Glutamatergic neuron (in vitro differentiated cells): Measurements from ENCODE around the gene CACNA1D. TPM values are rescaled to one million over a fixed set of nuclear protein-coding genes. Genes with fewer than 3 reads are reported as not detected.

Source experiments
- DNase-seq: peaks from one replicate; pipeline ENCODE4 v3.0.0; 2022
- H3K27ac Mint-ChIP-seq: one replicate; pipeline ENCODE4 v1.8.0; 2020; ENCODE audit warnings: mild to moderate bottlenecking, mixed read lengths, inconsistent platforms; ENCODE audit not compliant: unreplicated experiment
- H3K27me3 Mint-ChIP-seq: one replicate; pipeline ENCODE4 v1.8.0; 2020; ENCODE audit warnings: mild to moderate bottlenecking, moderate library complexity, mixed read lengths, inconsistent platforms; ENCODE audit not compliant: unreplicated experiment
- H3K36me3 Mint-ChIP-seq: one replicate; pipeline ENCODE4 v1.8.0; 2020; ENCODE audit warnings: mild to moderate bottlenecking, mixed read lengths, inconsistent platforms; ENCODE audit not compliant: unreplicated experiment
- H3K4me1 Mint-ChIP-seq: one replicate; pipeline ENCODE4 v1.8.0; 2020; ENCODE audit warnings: mild to moderate bottlenecking, low read depth, mixed read lengths, inconsistent platforms; ENCODE audit not compliant: unreplicated experiment
- H3K4me3 Mint-ChIP-seq: one replicate; pipeline ENCODE4 v1.8.0; 2020; ENCODE audit warnings: mild to moderate bottlenecking, mixed read lengths, inconsistent platforms; ENCODE audit not compliant: unreplicated experiment
- H3K9me3 Mint-ChIP-seq: one replicate; pipeline ENCODE4 v1.8.0; 2020; ENCODE audit warnings: mild to moderate bottlenecking, moderate library complexity, mixed read lengths, inconsistent platforms; ENCODE audit not compliant: unreplicated experiment
- CTCF ChIP-seq: fragments of 200-600 bp; sonication (generic); IDR thresholded peaks from one replicate; pipeline ENCODE4 v1.5.0; 2021; ENCODE audit not compliant: partially characterized antibody, unreplicated experiment
- total RNA-seq: library from RNA; stranded (reverse); fragmentation: NEBNext Ultra II Directional; extraction: Animal tissue kit (Norgen Biotek cat#: 25700); gene quantifications from one replicate; pipeline ENCODE4 v1.2.1, GENCODE V29; 2021; ENCODE audit not compliant: unreplicated experiment

The CACNA1D gene
- total RNA-seq, 1 donor from 2014 or later: 5.0 TPM

GRCh38 chr3:53705024-53705745 is 210.8 kb downstream of the CACNA1D start:
- no peak for DNase-seq
- TF ChIP-seq CTCF: no peak
- H3K4me1 Mint-ChIP-seq: peaks cover 16% of the 10 kb centered on the region
- no peak overlapping the region for H3K27ac Mint-ChIP-seq
- H3K36me3 Mint-ChIP-seq: no peaks in the 10 kb centered on the region
- no peak overlapping the region for H3K4me3 Mint-ChIP-seq
- H3K27me3 Mint-ChIP-seq: peaks cover 3% of the 10 kb centered on the region
- peaks cover 5% of the 10 kb centered on the region for H3K9me3 Mint-ChIP-seq

- Mint-ChIP-seq H3K4me1 (peaks cover 16% of the 10 kb centered on the region), H3K27ac (no peak overlapping the region), H3K27me3 (peaks cover 3% of the 10 kb centered on the region), H3K4me3 (no peak overlapping the region), H3K36me3 (no peaks in the 10 kb centered on the region), H3K9me3 (peaks cover 5% of the 10 kb centered on the region)
- DNase-seq: no peak
- TF ChIP-seq CTCF: no peak
Measured at GRCh38 chr3:53705774-53706173, 211.4 kb downstream of the CACNA1D start.

- Mint-ChIP-seq H3K27me3 (peaks cover 3% of the 10 kb centered on the region), H3K4me1 (peaks cover 21% of the 10 kb centered on the region), H3K27ac (no peak overlapping the region), H3K36me3 (no peaks in the 10 kb centered on the region), H3K9me3 (peaks cover 5% of the 10 kb centered on the region), H3K4me3 (no peak overlapping the region)
- no peak for TF ChIP-seq CTCF
- DNase-seq: no peak
Measured at GRCh38 chr3:53707222-53707621, 212.8 kb downstream of the CACNA1D start.

GRCh38 chr3:53708001-53708621 is 213.7 kb downstream of the CACNA1D start:
- no peak for DNase-seq
- Mint-ChIP-seq H3K36me3 (no peaks in the 10 kb centered on the region), H3K9me3 (peaks cover 5% of the 10 kb centered on the region), H3K4me3 (no peak overlapping the region), H3K27me3 (peaks cover 3% of the 10 kb centered on the region), H3K27ac (no peak overlapping the region), H3K4me1 (peaks cover 14% of the 10 kb centered on the region)
- no peak for TF ChIP-seq CTCF

- Mint-ChIP-seq H3K4me3 (no peak overlapping the region), H3K27me3 (peaks cover 3% of the 10 kb centered on the region), H3K27ac (no peak overlapping the region), H3K9me3 (peaks cover 5% of the 10 kb centered on the region), H3K36me3 (no peaks in the 10 kb centered on the region), H3K4me1 (peaks cover 14% of the 10 kb centered on the region)
- DNase-seq: no peak
- no peak for TF ChIP-seq CTCF
Measured at GRCh38 chr3:53709256-53709655, 214.8 kb downstream of the CACNA1D start.
